ENCODE results near the gene DHRS12.
A peak's percentile ranks its signal among the peaks of the same experiment; 100 is the strongest.

The DHRS12 gene

DNA sequence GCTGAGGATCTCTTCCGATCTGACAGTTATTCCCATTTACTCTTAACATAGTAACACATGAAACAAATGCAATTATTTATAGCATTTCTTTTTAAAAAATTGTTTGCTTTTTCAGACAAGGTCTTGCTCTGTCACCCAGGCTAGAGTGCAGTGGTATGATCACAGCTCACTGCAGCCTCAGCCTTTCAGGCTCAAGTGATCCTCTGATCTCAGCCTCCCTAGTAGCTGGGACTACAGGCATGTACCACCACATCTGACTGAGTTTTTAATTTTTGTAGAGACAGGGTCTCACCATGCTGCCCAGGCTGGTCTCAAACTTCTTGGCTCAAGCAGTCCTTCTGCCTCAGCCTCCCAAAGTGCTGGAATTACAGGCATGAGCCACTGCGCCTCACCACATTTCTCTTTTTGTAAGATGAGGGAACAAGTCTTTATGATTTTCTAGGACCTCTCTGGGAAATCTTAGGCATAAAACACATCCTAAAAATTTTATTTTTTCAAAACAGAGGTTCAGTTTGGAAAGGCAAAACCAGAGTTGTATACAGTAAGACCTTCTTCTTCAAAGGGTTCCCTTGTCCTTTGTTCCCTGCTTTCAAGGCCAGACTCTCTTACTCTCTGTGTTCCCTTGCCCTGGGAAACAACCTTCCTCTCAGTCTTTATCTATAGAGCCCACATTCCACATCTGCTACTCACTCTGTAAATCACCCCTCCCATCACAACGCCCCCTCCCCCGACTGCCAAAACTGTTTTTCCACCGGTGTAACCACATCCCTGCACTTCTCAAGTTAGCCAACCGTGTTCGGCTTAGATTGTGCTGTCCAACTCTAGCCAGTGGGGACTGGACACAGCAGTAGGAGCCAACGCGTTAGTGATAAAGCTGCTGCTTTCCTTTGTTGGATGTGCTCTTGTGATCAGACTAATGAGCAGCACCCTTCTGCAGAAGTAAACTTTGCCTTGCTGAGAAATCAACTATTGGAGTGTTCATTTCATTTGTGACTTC is 56.2 kb downstream of the DHRS12 start:
- DNase-seq: no peak

- no peak for DNase-seq
Observed at GRCh38 chr13:51746802-51747201, 57.2 kb downstream of the DHRS12 start.

DNA sequence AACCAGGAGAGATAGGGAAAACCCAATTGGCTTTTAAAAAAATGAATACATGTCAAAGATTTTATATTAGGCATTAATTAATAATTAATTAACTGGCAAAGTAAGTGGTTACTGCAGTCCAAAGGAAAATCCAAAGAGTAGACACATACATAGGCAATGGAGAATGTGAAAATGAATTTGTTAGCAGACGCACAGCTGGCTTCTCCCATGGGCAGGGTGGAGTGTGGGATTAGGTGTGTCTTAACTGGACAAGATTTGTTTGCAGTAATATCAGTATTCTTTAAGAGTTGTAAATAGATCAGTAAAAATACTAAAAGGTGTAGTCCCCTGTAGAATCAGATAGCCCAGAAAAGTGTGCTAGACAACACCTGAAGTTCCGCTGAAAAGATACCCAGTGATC is 58.7 kb downstream of the DHRS12 start:
- no peak for DNase-seq

DNA sequence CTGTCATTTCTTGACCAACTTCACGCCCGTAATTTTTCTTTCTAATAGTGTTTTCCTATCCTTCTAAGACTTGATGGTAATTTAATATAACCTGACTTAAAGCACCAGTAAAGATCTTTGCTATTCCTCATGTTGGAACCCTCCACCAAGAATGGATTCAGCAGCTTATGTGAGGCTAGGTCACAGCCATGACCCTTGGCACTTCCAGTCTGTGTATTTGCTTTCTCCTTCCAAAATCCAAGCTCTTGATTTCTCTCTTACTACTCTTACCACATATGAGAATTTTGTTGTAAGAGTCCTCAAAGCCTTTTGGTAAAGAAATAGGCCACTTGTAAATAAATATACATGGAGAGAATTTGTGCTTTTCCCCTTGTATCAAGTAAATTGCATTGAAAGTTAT is 61.4 kb downstream of the DHRS12 start:
- no peak for DNase-seq

GRCh38 chr13:51742031-51742430 is 61.9 kb downstream of the DHRS12 start:
- DNase-seq: no peak

DNA sequence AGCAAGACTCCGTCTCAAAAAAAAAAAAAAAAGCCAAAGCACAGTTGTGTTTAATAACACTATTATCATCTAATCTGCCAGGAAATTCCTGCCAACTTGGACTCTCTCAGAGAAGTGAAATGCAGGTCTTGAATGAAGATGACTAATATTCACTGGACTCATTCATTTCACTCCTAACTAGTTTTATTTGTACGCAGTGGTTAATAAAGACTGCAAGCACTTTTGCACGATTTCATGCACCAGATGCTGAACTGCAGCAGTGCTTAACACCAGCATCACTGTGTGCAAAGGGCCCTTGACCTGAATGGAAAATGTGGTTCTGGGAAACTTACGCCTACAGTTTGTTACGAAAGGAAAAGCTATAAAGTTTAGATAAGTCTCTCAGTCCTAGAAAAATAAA is 63.3 kb downstream of the DHRS12 start:
- no peak for DNase-seq

DNA sequence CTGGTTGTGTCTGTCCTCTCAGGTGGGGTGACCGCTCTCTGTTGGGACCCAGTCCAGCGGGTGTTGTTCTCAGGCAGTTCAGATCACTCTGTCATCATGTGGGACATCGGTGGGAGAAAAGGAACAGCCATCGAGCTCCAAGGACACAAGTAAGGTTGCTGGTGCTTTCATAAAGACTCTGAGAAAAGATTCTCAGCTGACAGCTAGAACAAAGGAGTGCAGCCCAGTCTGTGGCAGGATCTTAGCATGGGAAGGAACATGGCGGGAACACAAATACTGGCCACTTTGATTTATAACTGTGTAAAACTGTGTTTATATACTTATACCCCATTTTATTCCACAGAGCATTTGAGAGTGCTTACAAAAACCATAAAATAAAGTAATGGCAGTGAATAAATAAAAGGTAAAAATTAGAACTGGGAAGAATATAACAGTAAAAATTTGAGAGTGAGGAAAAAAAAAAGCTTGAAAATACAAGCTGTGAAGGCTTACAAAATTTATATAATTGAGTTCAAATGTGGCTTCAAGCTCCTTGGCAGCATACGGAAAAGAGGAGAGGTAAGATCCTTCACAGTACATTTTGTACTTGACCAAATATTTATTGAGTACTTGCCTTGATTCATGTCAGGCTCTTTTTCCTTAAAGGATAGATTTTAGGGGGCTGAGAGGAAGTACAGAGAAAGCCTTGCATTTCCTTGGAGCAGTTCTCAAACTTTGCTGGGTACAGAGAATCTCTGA is 64.8 kb downstream of the DHRS12 start:
- DNase-seq: no peak

GRCh38 chr13:51738226-51738905 is 65.6 kb downstream of the DHRS12 start:
- DNase-seq: no peak

DNA sequence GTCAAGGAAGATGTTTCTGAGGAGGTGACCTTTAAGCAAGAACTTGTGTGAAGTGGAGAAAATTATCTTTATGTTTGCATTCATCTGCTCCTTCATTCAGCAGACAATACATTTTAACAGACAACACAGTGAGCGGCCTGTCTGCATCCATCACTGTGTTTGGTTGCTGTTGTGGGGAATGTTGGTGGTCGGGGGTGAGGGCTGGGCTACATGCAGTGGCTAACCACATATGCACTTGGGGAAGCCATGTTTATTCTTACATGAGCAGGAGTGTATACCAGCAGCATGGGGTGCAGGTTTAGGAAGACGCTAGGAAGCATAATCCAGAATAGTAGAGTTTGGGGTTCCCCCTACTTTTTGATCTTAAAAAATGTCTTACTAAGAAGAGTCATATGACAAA is 66.4 kb downstream of the DHRS12 start:
- DNase-seq: no peak

- no peak for DNase-seq
Observed at GRCh38 chr13:51734786-51735185, 69.2 kb downstream of the DHRS12 start.

- peak; percentile 71 to 73 for DNase-seq
Observed at GRCh38 chr13:51733374-51734298, 70.3 kb downstream of the DHRS12 start.

DNA sequence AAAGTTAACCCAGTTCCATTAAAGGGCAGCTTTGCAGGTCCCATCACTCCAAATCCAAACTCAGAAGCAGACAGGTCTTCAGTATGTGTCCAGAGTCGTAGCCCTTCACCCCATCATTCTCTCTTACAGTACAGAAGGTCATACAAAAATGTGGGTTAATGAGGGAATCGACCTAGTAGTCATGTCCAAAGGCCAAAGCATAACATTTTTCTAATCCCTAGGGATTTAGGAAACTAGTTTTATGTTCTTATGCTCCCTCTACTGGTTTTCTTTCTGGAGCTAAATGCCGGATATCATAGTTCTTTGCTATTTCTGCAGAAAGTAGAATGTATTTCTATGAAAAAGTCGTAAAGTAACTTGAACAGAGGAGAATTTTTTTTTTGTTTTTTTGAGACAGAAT is 72.2 kb downstream of the DHRS12 start:
- DNase-seq: no peak

DNA sequence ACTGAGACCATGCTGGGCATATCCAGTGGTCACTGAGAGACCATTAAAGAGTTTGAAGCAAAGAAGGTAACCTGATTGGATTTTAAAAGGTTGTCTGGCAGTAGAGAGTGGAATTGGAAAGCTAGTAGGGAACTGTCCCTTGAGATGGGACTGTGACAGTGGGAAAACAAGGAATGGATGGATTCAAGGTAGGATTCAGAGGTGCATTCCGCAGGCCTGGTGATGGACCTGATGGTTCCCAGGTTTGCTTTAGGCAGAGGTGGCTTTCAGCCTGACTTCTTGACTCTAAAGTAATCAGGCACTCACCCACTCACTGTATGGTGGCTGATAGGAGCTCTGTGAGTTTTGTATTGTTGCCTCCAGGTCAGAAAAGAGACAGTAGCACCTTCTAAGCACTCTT is 73.0 kb downstream of the DHRS12 start:
- no peak for DNase-seq

GRCh38 chr13:51729866-51730553 is 74.0 kb downstream of the DHRS12 start:
- no peak for DNase-seq

GRCh38 chr13:51728972-51729371 is 75.0 kb downstream of the DHRS12 start:
- peak; percentile 69 to 76 for DNase-seq

DNA sequence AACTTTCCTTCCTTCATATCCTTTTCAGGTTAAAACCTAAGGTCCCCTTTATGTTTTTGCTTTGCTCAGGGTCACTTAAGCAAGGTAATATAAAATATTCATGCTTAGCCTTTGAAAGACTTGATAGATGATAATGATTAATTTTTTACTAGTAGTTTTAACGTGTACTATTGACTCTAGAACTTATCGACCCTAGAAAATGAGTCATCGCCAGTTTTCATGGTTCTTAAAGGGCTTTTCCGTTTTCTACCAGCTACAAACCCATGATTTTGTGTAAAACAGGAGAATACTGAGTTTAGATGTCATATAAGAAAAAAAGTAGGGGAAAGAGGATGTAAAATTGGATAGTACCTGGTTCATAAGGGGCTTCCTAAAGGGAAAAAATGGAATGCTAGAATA is 75.7 kb downstream of the DHRS12 start:
- no peak for DNase-seq

GRCh38 chr13:51727634-51728274 is 76.2 kb downstream of the DHRS12 start:
- DNase-seq: no peak

DNA sequence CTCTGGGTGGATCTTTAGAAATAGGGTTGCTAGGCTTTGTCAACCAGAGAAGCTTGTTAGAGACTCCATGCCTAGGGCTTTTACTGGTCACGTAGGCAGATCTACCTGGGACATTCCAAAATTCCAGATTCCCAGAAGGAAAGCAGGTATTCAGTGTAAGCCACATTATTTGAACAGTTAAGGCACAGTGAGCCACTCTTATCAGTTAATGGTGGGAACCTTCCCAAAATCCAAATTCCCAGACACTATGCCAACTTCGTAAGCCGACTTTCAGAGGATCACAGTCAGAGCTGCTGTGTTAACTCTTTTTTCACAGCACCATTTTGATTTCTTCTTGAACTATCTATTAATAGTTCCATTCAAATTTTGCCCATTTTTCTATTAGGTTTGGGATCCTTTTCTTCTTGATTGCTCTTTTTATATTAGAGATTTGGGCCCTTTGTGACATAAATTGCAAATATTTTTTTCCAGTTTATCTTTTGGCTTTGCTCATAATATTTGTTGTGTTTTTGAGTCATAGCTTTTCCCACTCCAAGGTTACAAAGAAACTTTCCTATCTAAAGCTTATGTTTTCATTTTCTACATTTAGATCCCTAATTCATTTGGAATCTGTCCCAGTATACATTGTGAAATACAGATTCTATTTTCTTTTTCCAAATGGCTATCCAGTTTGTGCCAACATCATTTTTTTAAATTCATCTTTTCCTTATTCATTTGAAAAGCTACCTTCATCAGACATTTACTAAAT is 77.3 kb downstream of the DHRS12 start:
- no peak for DNase-seq

DNA sequence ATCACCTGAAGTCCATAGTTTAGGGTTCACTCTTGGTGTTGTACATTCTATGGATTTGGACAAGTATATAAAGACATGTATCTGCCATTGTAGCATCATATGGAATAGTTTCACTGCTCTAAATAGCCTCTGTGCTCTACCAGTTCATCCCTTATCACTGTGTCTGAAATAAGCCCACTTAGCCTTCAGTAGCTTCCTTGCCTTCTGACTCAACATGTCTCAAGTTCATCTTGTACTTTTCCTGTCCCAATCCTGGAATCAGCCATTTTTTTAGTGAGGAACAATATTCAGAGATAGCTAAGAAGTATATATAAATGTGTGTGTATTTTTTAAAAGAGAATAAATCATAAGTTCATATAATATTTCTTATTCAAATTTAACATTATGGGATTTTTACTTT is 79.2 kb downstream of the DHRS12 start:
- no peak for DNase-seq

- DNase-seq: no peak
Observed at GRCh38 chr13:51723529-51723928, 80.4 kb downstream of the DHRS12 start.
